Measurements from ENCODE around the gene MDC1. TPM values are rescaled to one million over a fixed set of nuclear protein-coding genes. Genes with fewer than 3 reads are reported as not detected.

The MDC1 gene
- total and polyA plus RNA-seq, 2 of the 13 experiments (the other 11 are each of a cell fraction or from before 2014, with no cell fraction given), result 8.4 to 14.0 TPM

GRCh38 chr6:30721198-30722024, 4.3 kb upstream of the MDC1 start (continued):
- TF ChIP-seq ERF (CRISPR knock-in tag; IDR thresholded peaks at IDR 0.05), result peak; percentile 63; the same call in 1 of the 2 replicates
- TF ChIP-seq SRY (CRISPR knock-in tag; IDR thresholded peaks at IDR 0.05), result no peak
- TF ChIP-seq ZNF18 (CRISPR knock-in tag; IDR thresholded peaks at IDR 0.05; ENCODE audit: insufficient replicate concordance), result no peak
- TF ChIP-seq MTF1 (CRISPR knock-in tag; IDR thresholded peaks at IDR 0.05), result peak; percentile 55; the same call in 1 of the 2 replicates
- TF ChIP-seq TCF7L2 (IDR thresholded peaks at IDR 0.05; ENCODE audit: low read depth, low read length), result no peak
- TF ChIP-seq GRHL1 (CRISPR knock-in tag; conservative IDR thresholded peaks at IDR 0.05), result no peak
- no peak for TF ChIP-seq ONECUT2 (CRISPR knock-in tag; IDR thresholded peaks at IDR 0.05)
- peak; percentile 55; the same call in 1 of the 2 replicates for TF ChIP-seq ZNF503 (CRISPR knock-in tag; IDR thresholded peaks at IDR 0.05)
- TF ChIP-seq TIGD3 (CRISPR knock-in tag; IDR thresholded peaks at IDR 0.05; ENCODE audit: borderline replicate concordance), result no peak
- no peak for TF ChIP-seq JDP2 (CRISPR knock-in tag; IDR thresholded peaks at IDR 0.05; ENCODE audit: borderline replicate concordance)
- no peak for TF ChIP-seq ZFP41 (CRISPR knock-in tag; IDR thresholded peaks at IDR 0.05; ENCODE audit: borderline replicate concordance)
- TF ChIP-seq ZFP36 (IDR thresholded peaks at IDR 0.05; ENCODE audit: borderline replicate concordance, low read depth, low read length, partially characterized antibody), result no peak
- peak; percentile 61 for TF ChIP-seq CTCF (CRISPR knock-in tag; IDR thresholded peaks at IDR 0.05)
- no peak for TF ChIP-seq ZNF460 (CRISPR knock-in tag; IDR thresholded peaks at IDR 0.05; ENCODE audit: borderline replicate concordance)
- no peak for TF ChIP-seq FOXM1 (CRISPR knock-in tag; IDR thresholded peaks at IDR 0.05)
- peak; percentile 62 to 76 for TF ChIP-seq POLR2A (IDR thresholded peaks at IDR 0.05; ENCODE audit: insufficient read depth in 1 of 2, low read depth in 2 of 2, low read length in 2 of 2)
- TF ChIP-seq RNF2 (conservative IDR thresholded peaks at IDR 0.05; ENCODE audit: low read depth), result no peak
- TF ChIP-seq ARNT (IDR thresholded peaks at IDR 0.05), result no peak

Measured in HepG2 (cell line).